ENCODE results near the gene NTRK3. TPM values are rescaled to one million over a fixed set of nuclear protein-coding genes. Genes with fewer than 3 reads are reported as not detected.
"Not testable (repeated sequence)": the region's sequence is repeated elsewhere in the genome, so short reads cannot be mapped to it uniquely, and the experiment has no call there.

NTRK3 gene
- total and polyA plus RNA-seq, 9 donors: 1.8 to 7.9 (median 3.2) TPM

DNA sequence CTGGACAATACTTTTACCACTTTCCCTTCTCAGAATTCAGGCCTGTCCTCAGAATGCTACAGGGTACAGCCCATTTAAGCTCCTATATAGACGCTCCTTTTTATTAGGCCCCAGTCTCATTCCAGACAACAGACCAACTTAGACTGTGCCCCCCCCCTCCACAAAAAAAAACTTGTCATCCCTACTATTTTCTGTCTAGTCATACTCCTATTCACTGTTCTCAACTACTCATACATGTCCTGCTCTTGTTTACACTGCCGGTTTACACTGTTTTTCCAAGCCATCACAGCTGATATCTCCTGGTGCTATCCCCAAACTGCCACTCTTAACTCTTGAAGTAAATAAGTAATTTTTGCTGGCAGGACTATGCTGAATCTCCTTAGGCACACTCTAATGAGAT lies 420.7 kb downstream of the NTRK3 start:
- not testable (repeated sequence) for H3K4me3 ChIP-seq (ENCODE audit: low read length); H3K36me3 ChIP-seq (ENCODE audit: control insufficient read depth, insufficient read depth, low read length); H3K27ac ChIP-seq (ENCODE audit: low read length); H3K9me3 ChIP-seq (replicated peaks; ENCODE audit: control insufficient read depth, low read depth, low read length); H3K27me3 ChIP-seq (ENCODE audit: control insufficient read depth, insufficient read depth, low read length); H3K4me1 ChIP-seq (ENCODE audit: control insufficient read depth, insufficient read depth, low read length); DNase-seq
- WGBS (ENCODE audit: insufficient coverage): no CpG with 5 or more reads among the region's 2 CpGs

DNA sequence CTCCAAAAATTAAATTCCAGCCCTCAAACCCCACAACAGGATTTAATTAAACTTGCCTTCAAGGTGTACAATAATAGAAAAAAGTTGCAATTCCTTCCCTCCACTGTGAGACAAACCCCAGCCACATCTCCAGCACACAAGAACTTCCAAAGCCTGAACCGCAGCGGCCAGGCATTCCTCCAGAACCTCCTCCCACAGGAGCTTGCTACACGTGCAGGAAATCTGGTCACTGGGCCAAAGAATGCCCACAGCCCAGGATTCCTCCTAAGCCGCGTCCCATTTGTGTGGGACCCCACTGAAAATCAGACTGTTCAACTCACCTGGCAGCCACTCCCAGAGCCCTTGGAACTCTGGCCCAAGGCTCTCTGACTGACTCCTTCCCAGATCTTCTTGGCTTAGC lies 423.2 kb downstream of the NTRK3 start:
- DNase-seq; H3K4me1 ChIP-seq (ENCODE audit: control insufficient read depth, insufficient read depth, low read length); H3K9me3 ChIP-seq (replicated peaks; ENCODE audit: control insufficient read depth, low read depth, low read length); H3K27me3 ChIP-seq (ENCODE audit: control insufficient read depth, insufficient read depth, low read length); H3K36me3 ChIP-seq (ENCODE audit: control insufficient read depth, insufficient read depth, low read length); H3K27ac ChIP-seq (ENCODE audit: low read length); H3K4me3 ChIP-seq (ENCODE audit: low read length): not testable (repeated sequence)
- WGBS (ENCODE audit: insufficient coverage): 69% methylated on average over 4 of the region's 5 CpGs

DNA sequence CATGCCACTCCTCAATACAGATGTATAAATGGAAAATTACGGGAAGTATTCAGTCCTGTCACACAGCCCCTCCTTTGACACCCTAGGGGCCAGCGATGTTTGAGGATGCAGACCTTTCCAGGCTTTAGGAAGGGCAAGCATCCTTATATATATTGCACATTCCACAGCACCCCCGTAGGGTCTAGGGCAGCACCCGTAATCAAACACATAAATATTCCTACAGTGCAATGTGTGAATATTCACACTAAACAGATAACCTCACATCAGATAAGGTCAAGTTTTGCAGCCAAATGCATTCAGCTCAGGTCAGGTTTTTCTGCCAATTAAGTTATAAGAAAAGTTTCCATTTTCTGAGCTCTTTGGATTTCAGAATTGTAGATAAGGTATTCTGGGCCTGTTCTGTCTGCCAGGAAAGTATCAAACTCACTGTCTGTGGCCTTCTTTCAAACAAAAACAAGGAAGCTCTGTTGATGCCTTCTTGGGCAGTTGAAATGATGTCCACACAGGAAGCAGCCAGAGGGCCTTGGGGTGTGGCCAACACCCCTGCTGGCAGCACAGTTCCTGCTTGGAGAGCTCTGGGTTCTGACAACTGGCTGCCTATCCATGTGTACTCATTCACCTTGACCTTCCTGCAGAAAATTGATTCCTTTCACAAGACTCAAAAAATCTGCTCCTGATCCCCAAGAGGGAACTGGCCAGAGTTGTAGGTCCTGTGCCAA lies 427.0 kb downstream of the NTRK3 start:
- Histone ChIP-seq H3K9me3 (replicated peaks; ENCODE audit: control insufficient read depth, low read depth, low read length) (no peaks in the 10 kb centered on the region), H3K4me1 (ENCODE audit: control insufficient read depth, insufficient read depth, low read length) (no peaks in the 10 kb centered on the region), H3K27me3 (ENCODE audit: control insufficient read depth, insufficient read depth, low read length) (peaks cover 2% of the 10 kb centered on the region), H3K27ac (ENCODE audit: low read length) (no peak overlapping the region), H3K4me3 (ENCODE audit: low read length) (no peak overlapping the region), H3K36me3 (ENCODE audit: control insufficient read depth, insufficient read depth, low read length) (no peaks in the 10 kb centered on the region)
- 40% methylated on average over 1 of the region's 4 CpGs for WGBS (ENCODE audit: insufficient coverage)
- DNase-seq: no peak

DNA sequence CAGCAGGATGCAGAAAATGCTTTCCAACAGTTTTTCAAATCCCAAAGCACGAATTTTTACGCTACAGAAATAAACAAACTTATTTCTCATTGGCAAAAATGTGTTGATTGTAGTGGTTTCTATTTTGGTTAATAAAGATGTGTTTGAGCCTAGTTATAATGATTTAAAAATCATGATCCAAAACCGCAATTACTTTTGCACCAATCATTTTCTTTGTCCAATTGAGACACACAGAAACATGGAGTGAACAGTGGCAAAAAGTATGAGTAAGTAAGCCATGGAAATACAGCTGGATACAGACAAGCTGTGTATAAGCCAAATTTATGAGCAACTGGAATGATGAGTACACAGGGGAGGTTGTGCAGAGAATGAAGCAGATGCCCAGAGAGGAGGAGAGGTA lies 427.9 kb downstream of the NTRK3 start:
- Histone ChIP-seq H3K27me3 (ENCODE audit: control insufficient read depth, insufficient read depth, low read length) (peaks cover 2% of the 10 kb centered on the region), H3K27ac (ENCODE audit: low read length) (no peak overlapping the region), H3K36me3 (ENCODE audit: control insufficient read depth, insufficient read depth, low read length) (no peaks in the 10 kb centered on the region), H3K9me3 (replicated peaks; ENCODE audit: control insufficient read depth, low read depth, low read length) (no peaks in the 10 kb centered on the region), H3K4me3 (ENCODE audit: low read length) (no peak overlapping the region), H3K4me1 (ENCODE audit: control insufficient read depth, insufficient read depth, low read length) (no peaks in the 10 kb centered on the region)
- DNase-seq: no peak
- no CpG with 5 or more reads among the region's 3 CpGs for WGBS (ENCODE audit: insufficient coverage)

DNA sequence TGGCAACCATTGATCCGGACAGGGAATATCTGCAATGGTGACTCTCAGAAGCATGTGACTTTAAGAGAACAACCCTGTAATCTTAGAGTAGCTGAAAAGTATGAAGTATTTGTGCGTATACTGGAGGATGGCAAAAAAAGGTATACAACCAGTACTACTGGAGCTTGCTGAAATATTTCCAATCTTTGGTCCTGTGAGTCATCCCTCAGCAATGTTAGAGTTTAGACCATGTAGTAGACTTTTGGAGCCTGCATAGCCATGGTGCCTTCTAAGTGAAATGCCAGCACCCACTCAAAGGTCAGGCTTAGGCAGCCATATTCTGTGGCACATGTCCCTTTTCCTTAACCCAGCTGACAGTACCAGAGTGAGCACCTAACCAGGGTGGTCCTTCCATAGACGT lies 429.4 kb downstream of the NTRK3 start:
- H3K27me3 ChIP-seq (ENCODE audit: control insufficient read depth, insufficient read depth, low read length): peaks cover 2% of the 10 kb centered on the region
- no peaks in the 10 kb centered on the region for H3K9me3 ChIP-seq (replicated peaks; ENCODE audit: control insufficient read depth, low read depth, low read length)
- no peak overlapping the region for H3K27ac ChIP-seq (ENCODE audit: low read length)
- no peaks in the 10 kb centered on the region for H3K36me3 ChIP-seq (ENCODE audit: control insufficient read depth, insufficient read depth, low read length)
- DNase-seq: no peak
- WGBS (ENCODE audit: insufficient coverage): 88% methylated on average over 1 of the region's 3 CpGs
- no peak overlapping the region for H3K4me3 ChIP-seq (ENCODE audit: low read length)
- no peaks in the 10 kb centered on the region for H3K4me1 ChIP-seq (ENCODE audit: control insufficient read depth, insufficient read depth, low read length)

DNA sequence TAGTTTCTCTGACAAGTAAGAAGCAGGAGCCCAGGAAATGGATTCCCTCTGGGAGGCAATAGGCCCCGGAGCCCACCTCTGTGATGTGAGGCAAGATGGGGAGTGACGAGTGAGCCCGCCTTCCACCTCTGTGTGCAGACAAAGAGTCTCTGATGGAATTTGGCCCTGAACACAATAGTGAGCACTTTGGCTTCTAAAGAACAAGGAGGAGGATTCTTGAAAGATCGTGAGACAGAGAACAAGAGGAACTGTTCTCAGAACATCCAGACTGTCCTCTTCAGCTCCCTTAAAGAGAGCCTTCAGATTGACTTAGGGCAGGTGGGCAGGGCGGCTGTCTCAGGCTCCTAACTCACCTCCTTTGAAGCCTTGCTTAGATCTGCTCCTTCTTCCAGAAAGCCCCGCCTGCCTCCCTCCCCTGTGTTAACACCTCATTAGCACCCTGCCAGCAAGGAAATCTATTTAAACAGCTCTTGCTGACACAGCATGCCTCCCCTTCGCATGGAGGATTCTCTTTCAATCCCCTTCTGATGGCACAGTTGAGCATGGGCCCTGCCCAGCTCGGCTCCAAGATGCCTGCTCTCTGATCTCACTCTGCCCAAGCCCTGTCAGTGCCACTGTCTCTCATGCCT lies 430.3 kb downstream of the NTRK3 start:
- Histone ChIP-seq H3K4me1 (ENCODE audit: control insufficient read depth, insufficient read depth, low read length) (no peaks in the 10 kb centered on the region), H3K27me3 (ENCODE audit: control insufficient read depth, insufficient read depth, low read length) (peaks cover 2% of the 10 kb centered on the region), H3K36me3 (ENCODE audit: control insufficient read depth, insufficient read depth, low read length) (no peaks in the 10 kb centered on the region), H3K9me3 (replicated peaks; ENCODE audit: control insufficient read depth, low read depth, low read length) (no peaks in the 10 kb centered on the region), H3K4me3 (ENCODE audit: low read length) (no peak overlapping the region), H3K27ac (ENCODE audit: low read length) (no peak overlapping the region)
- 25% methylated on average over 6 of the region's 8 CpGs for WGBS (ENCODE audit: insufficient coverage)
- peak; percentile 9 for DNase-seq

DNA sequence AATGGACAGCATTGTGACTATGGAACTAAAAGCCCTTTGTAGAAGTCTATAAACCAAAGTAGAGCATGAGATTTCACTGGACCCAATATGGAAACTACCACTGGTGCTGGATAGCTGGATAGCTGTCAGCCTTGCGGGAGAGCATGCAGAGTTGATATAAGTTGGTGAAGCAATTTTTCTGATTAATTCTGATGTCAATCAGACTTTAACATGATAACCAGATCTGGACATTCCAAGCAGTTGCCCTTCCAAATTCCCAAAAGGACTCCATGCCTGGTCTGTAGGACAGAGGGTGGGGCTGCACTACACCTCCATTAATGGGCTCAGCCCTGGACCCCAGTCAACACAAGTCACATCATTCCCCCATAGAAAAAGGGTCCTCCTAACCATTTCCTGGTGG lies 437.8 kb downstream of the NTRK3 start:
- Histone ChIP-seq H3K36me3 (ENCODE audit: control insufficient read depth, insufficient read depth, low read length) (no peaks in the 10 kb centered on the region), H3K4me1 (ENCODE audit: control insufficient read depth, insufficient read depth, low read length) (no peaks in the 10 kb centered on the region), H3K27ac (ENCODE audit: low read length) (no peak overlapping the region), H3K4me3 (ENCODE audit: low read length) (no peak overlapping the region), H3K27me3 (ENCODE audit: control insufficient read depth, insufficient read depth, low read length) (no peaks in the 10 kb centered on the region), H3K9me3 (replicated peaks; ENCODE audit: control insufficient read depth, low read depth, low read length) (no peaks in the 10 kb centered on the region)
- DNase-seq: no peak
- WGBS (ENCODE audit: insufficient coverage): no CpG with 5 or more reads among the region's 1 CpG

DNA sequence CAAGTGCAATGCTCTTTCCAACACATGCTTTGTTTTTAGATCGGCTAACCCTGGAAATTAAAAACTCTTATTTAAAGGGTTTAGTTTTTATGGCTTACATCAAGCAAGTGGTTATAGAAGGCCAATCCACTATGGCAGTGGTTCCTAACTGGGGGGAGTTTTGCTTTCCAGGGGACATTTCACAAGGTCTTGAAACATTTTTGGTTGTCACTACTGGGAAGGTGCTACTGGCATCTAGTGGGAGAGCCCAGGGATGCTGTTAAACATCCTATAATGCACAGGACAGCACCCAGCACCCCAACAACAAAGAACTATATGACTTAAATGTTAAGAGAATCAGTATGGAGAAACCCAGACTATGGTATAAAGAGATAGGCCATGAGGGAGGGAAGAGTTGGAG lies 439.0 kb downstream of the NTRK3 start:
- DNase-seq: no peak
- Histone ChIP-seq H3K27ac (ENCODE audit: low read length) (no peak overlapping the region), H3K4me1 (ENCODE audit: control insufficient read depth, insufficient read depth, low read length) (no peaks in the 10 kb centered on the region), H3K36me3 (ENCODE audit: control insufficient read depth, insufficient read depth, low read length) (no peaks in the 10 kb centered on the region), H3K4me3 (ENCODE audit: low read length) (no peak overlapping the region), H3K27me3 (ENCODE audit: control insufficient read depth, insufficient read depth, low read length) (no peaks in the 10 kb centered on the region), H3K9me3 (replicated peaks; ENCODE audit: control insufficient read depth, low read depth, low read length) (no peaks in the 10 kb centered on the region)
- WGBS (ENCODE audit: insufficient coverage): no CpG with 5 or more reads among the region's 1 CpG

DNA sequence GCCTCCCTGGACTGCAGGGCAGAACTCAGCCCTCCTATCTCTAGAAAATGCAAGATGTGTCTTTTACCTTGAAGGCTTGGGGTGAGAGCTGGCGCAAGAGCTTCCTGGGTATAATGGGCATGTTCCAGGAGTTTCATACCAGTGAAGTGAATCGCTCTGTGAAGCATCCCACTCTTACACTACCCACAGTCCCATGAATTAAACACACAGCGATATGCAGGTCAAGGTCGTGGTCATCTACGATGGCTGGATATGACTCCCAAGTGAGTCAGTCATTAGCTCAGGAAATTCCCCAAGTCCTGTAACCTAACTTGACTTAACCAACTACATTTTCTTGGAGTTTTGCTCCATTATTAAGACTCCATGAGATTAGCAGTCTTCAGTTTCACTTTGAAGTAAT lies 439.7 kb downstream of the NTRK3 start:
- DNase-seq: no peak
- H3K36me3 ChIP-seq (ENCODE audit: control insufficient read depth, insufficient read depth, low read length): no peaks in the 10 kb centered on the region
- WGBS (ENCODE audit: insufficient coverage): 85% methylated on average over 2 of the region's 5 CpGs
- no peak overlapping the region for H3K27ac ChIP-seq (ENCODE audit: low read length)
- H3K4me1 ChIP-seq (ENCODE audit: control insufficient read depth, insufficient read depth, low read length): no peaks in the 10 kb centered on the region
- no peak overlapping the region for H3K4me3 ChIP-seq (ENCODE audit: low read length)
- no peaks in the 10 kb centered on the region for H3K9me3 ChIP-seq (replicated peaks; ENCODE audit: control insufficient read depth, low read depth, low read length)
- no peaks in the 10 kb centered on the region for H3K27me3 ChIP-seq (ENCODE audit: control insufficient read depth, insufficient read depth, low read length)

DNA sequence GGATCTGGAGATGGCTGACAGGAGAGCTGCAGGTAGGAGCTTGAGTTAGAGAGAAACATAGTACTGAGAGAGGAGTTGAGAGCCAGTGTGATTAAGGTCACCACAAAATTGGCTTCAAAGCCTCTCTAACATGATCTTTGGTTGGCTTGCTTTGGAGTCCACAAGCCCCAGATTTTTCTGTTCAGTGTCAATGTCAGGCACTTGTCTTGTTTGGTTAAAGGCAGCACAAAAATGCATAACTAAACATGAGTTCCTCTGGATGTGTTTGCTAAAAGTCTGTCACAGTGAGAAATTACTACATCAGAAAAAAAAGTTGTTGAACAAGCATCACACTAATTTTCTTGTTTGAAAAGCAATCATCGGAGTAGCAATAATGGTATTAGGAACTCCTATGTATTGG lies 440.5 kb downstream of the NTRK3 start:
- Histone ChIP-seq H3K36me3 (ENCODE audit: control insufficient read depth, insufficient read depth, low read length) (no peaks in the 10 kb centered on the region), H3K9me3 (replicated peaks; ENCODE audit: control insufficient read depth, low read depth, low read length) (no peaks in the 10 kb centered on the region), H3K27ac (ENCODE audit: low read length) (no peak overlapping the region), H3K4me1 (ENCODE audit: control insufficient read depth, insufficient read depth, low read length) (no peaks in the 10 kb centered on the region), H3K4me3 (ENCODE audit: low read length) (no peak overlapping the region), H3K27me3 (ENCODE audit: control insufficient read depth, insufficient read depth, low read length) (no peaks in the 10 kb centered on the region)
- DNase-seq: no peak
- WGBS (ENCODE audit: insufficient coverage): no CpG with 5 or more reads among the region's 1 CpG
